Transverse colon (tissue), 3 donors: ENCODE data around the gene LAMC2.

Source experiments
- CTCF ChIP-seq, 5 experiments: fragments of 200-600 bp in 3 of 5; fragments of 450-650 bp in 2 of 5; sonication (generic) in 3 of 5; IDR thresholded peaks; 1 replicate in 2 of 5; 2 replicates in 3 of 5; pipeline ENCODE4 v1.5.1; 2016 to 2017; ENCODE audit warnings: antibody characterized with exemption in 5 of 5, inconsistent platforms in 3 of 5, mild to moderate bottlenecking in 2 of 5, moderate library complexity in 1 of 5
- EP300 ChIP-seq: sonication (generic); formaldehyde crosslinking; IDR thresholded peaks from one replicate; pipeline ENCODE4 v1.6.1; 2017; ENCODE audit warnings: antibody characterized with exemption, low read depth
- POLR2A ChIP-seq: fragments of 450-650 bp; IDR thresholded peaks from one replicate; pipeline ENCODE4 v1.6.1; 2016; ENCODE audit warnings: antibody characterized with exemption, mild to moderate bottlenecking, moderate library complexity

GRCh38 chr1:183179033-183179432, 7.0 kb upstream of the LAMC2 start:
- TF ChIP-seq CTCF (IDR thresholded peaks at IDR 0.05) (no peak), POLR2A (no peak), EP300 (no peak)
